NCI-H1436 treated with DMSO at 0.1 percent for 48 hours (cell line): Measurements from ENCODE around the gene ACTL7A.
A peak's percentile ranks its signal among the peaks of the same experiment; 100 is the strongest.
"Not testable (repeated sequence)": the region's sequence is repeated elsewhere in the genome, so short reads cannot be mapped to it uniquely, and the experiment has no call there.

ENCODE experiments used
- DNase-seq: peaks from one replicate; lab custom pipeline; 2025; lab: John Stamatoyannopoulos, UW

ACTL7A gene

GRCh38 chr9:108880738-108881316 is 18.8 kb downstream of the ACTL7A start:
- DNase-seq, result no peak

GRCh38 chr9:108882052-108882888 is 20.2 kb downstream of the ACTL7A start:
- no peak for DNase-seq

GRCh38 chr9:108883085-108883484 is 21.0 kb downstream of the ACTL7A start:
- no peak for DNase-seq

- DNase-seq, result no peak
These were observed 22.6 kb downstream of the ACTL7A start for GRCh38 chr9:108884701-108885100.

GRCh38 chr9:108885643-108886348 is 23.7 kb downstream of the ACTL7A start:
- DNase-seq, result peak; percentile 7

GRCh38 chr9:108886594-108887271 is 24.7 kb downstream of the ACTL7A start:
- DNase-seq, result not testable (repeated sequence)

GRCh38 chr9:108889649-108890067 is 27.6 kb downstream of the ACTL7A start:
- DNase-seq, result no peak

- no peak for DNase-seq
These were observed 32.3 kb downstream of the ACTL7A start for GRCh38 chr9:108894225-108894997.

GRCh38 chr9:108897324-108898096 is 35.4 kb downstream of the ACTL7A start:
- DNase-seq, result no peak

GRCh38 chr9:108899023-108899695 is 37.1 kb downstream of the ACTL7A start:
- not testable (repeated sequence) for DNase-seq

GRCh38 chr9:108900176-108900575 is 38.1 kb downstream of the ACTL7A start:
- DNase-seq, result peak; percentile 29

GRCh38 chr9:108903420-108904103 is 41.5 kb downstream of the ACTL7A start:
- no peak for DNase-seq

GRCh38 chr9:108904161-108904560 is 42.1 kb downstream of the ACTL7A start:
- no peak for DNase-seq

- no peak for DNase-seq
These were observed 43.4 kb downstream of the ACTL7A start for GRCh38 chr9:108905494-108905893.

- DNase-seq, result no peak
These were observed 48.3 kb downstream of the ACTL7A start for GRCh38 chr9:108910402-108910801.

- no peak for DNase-seq
These were observed 48.8 kb downstream of the ACTL7A start for GRCh38 chr9:108910914-108911313.

GRCh38 chr9:108911820-108912219 is 49.8 kb downstream of the ACTL7A start:
- DNase-seq, result no peak
